ENCODE data around the gene CAMK2G.

DNA sequence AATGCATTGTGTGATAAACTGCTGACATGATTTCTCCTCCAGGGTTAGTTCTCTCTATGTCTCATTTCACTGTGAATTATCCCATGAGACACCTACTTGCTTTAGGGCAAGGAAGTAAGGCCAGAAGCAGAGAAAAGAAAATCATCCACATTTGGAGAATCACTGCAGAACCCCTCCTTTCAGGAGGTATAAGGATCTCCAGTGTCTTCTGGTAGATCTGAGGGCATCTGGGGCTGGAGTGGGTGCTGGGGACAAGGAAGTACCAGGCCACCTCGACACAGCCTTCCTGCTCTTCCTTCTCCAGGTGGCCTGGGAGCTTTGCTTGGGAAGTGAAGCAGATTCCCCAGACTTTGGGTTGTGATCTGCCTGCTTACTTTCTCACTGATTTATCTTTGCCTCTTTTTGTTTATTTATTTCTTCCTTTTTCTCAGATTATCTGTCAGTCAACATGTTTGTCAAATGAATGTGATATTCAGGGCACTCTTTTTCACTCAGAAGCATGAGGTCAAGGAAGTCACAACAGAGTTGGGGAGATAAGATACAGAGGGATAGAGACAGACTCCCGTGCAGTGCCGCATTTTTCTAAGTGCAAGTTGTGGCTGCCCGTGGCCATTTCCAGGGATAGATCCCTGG lies 12.4 kb upstream of the CAMK2G start:
- no peak for TF ChIP-seq CTCF (conservative IDR thresholded peaks at IDR 0.05)
- no peak for TF ChIP-seq EZH2 (IDR thresholded peaks at IDR 0.05; ENCODE audit: low read depth)
